Endothelial cell of umbilical vein (primary cell): Measurements from ENCODE around the gene PRRX1. TPM values are rescaled to one million over a fixed set of nuclear protein-coding genes. Genes with fewer than 3 reads are reported as not detected.

Experiments used
- BruUV-seq: library from RNA; stranded (reverse); fragments of 400-500 nt; replicated peaks from 2 replicates; lab custom pipeline; 2021; lab: Mats Ljungman, UMichigan
- CTCF ChIA-PET: fragments of 300-600, 350-600 bp; sonication (Branson Sonifier 250); formaldehyde crosslinking; loops from one replicate; lab custom pipeline; 2021; ENCODE audit warnings: antibody characterized with exemption, inconsistent platforms; lab: Charles Lee
- POLR2A ChIA-PET: fragments of 300-600, 350-600 bp; sonication (Branson Sonifier 250); formaldehyde crosslinking; loops from one replicate; lab custom pipeline; 2021; ENCODE audit warnings: antibody characterized with exemption, inconsistent platforms; lab: Charles Lee
- DNase-seq: peaks from one replicate; pipeline ENCODE4 v3.0.0-alpha.2; 2011; ENCODE audit warnings: low read depth, low spot score
- FAIRE-seq: peaks from 2 replicates; lab custom pipeline; 2011; peaks lifted over from hg19 to GRCh38; lab: Jason Lieb, UNC
- H2AFZ ChIP-seq: 2 replicates; pipeline ENCODE4 v1.6.0; 2012; ENCODE audit warnings: low read depth, low read length, control low read depth, inconsistent platforms
- H3K27ac ChIP-seq: 2 replicates; pipeline ENCODE4 v1.5.1; 2011; ENCODE audit warnings: low read depth, mild to moderate bottlenecking, control low read depth, low read length, moderate library complexity; ENCODE audit not compliant: insufficient read depth
- H3K27me3 ChIP-seq, 2 experiments: 2 replicates each; pipeline versions ENCODE4 v1.6.0 to v1.6.1; 2011; ENCODE audit warnings: low read length in 2 of 2, mixed read lengths in 1 of 2; ENCODE audit not compliant: control insufficient read depth in 2 of 2, insufficient read depth in 2 of 2
- H3K36me3 ChIP-seq, 2 experiments: 2 replicates in 1 of 2; 3 replicates in 1 of 2; pipeline ENCODE4 v1.5.1; 2011; ENCODE audit warnings: low read length in 2 of 2, mild to moderate bottlenecking in 1 of 2, moderate library complexity in 1 of 2; ENCODE audit not compliant: control insufficient read depth in 2 of 2, insufficient read depth in 2 of 2; ENCODE audit errors: extremely low read depth in 1 of 2
- H3K4me1 ChIP-seq: 3 replicates; pipeline ENCODE4 v1.5.1; 2011; ENCODE audit warnings: mild to moderate bottlenecking, low read length; ENCODE audit not compliant: control insufficient read depth, insufficient read depth; ENCODE audit errors: extremely low read depth
- H3K4me2 ChIP-seq: 2 replicates; pipeline ENCODE4 v1.6.1; 2011; ENCODE audit warnings: low read length, control low read depth, mixed read lengths; ENCODE audit not compliant: insufficient read depth
- H3K4me3 ChIP-seq, 3 experiments: fragments of 200-600 bp in 1 of 3; sonication (generic), shearing (Covaris generic) in 1 of 3; replicated peaks in 1 of 3; 2 replicates each; pipeline ENCODE4 v1.5.1; 2011 to 2016; ENCODE audit warnings: control low read depth in 3 of 3, low read length in 3 of 3, mild to moderate bottlenecking in 2 of 3, inconsistent platforms in 1 of 3, low read depth in 1 of 3, moderate library complexity in 1 of 3; ENCODE audit not compliant: insufficient read depth in 1 of 3
- H3K79me2 ChIP-seq: 2 replicates; pipeline ENCODE4 v1.6.0; 2012; ENCODE audit warnings: low read length, inconsistent platforms; ENCODE audit not compliant: control insufficient read depth, insufficient read depth
- H3K9ac ChIP-seq: replicated peaks from 2 replicates; pipeline ENCODE3; 2011; ENCODE audit warnings: low read length, control low read depth; ENCODE audit not compliant: insufficient read depth; ENCODE audit errors: extremely low read depth
- H3K9me1 ChIP-seq: replicated peaks from 3 replicates; pipeline ENCODE4 v1.6.0; 2011; ENCODE audit warnings: mild to moderate bottlenecking, low read length; ENCODE audit not compliant: control insufficient read depth, insufficient read depth; ENCODE audit errors: extremely low read depth
- H3K9me3 ChIP-seq: replicated peaks from 2 replicates; pipeline ENCODE4 v1.5.1; 2012; ENCODE audit warnings: low read length, inconsistent platforms; ENCODE audit not compliant: control insufficient read depth, insufficient read depth
- H4K20me1 ChIP-seq: replicated peaks from 2 replicates; pipeline ENCODE3; 2011; ENCODE audit warnings: mild to moderate bottlenecking, low read length; ENCODE audit not compliant: control insufficient read depth, insufficient read depth; ENCODE audit errors: extremely low read depth
- CTCF ChIP-seq, 2 donors: IDR thresholded peaks; 1 replicate in 1 of 2; 2 replicates in 1 of 2; pipeline ENCODE4 v1.5.1; 2011; ENCODE audit warnings: low read length in 2 of 2, mild to moderate bottlenecking in 2 of 2, moderate library complexity in 2 of 2, control low read depth in 1 of 2, inconsistent platforms in 1 of 2, low read depth in 1 of 2; ENCODE audit not compliant: insufficient read depth in 1 of 2; ENCODE audit errors: extremely low read depth in 1 of 2
- EZH2 ChIP-seq: IDR thresholded peaks from 2 replicates; pipeline ENCODE4 v1.6.1; 2012; ENCODE audit warnings: borderline replicate concordance, low read depth, mild to moderate bottlenecking, moderate library complexity, low read length, inconsistent platforms; ENCODE audit not compliant: severe bottlenecking
- FOS ChIP-seq: IDR thresholded peaks from 2 replicates; pipeline ENCODE4 v1.6.1; 2011; ENCODE audit warnings: mild to moderate bottlenecking, low read length, moderate library complexity, borderline replicate concordance; ENCODE audit not compliant: insufficient read depth
- GATA2 ChIP-seq: IDR thresholded peaks from 2 replicates; pipeline ENCODE4 v1.7.0; 2011; ENCODE audit warnings: low read depth, mild to moderate bottlenecking, moderate library complexity, mixed read lengths, low read length; ENCODE audit not compliant: insufficient read length, insufficient read depth
- JUN ChIP-seq: IDR thresholded peaks from 2 replicates; pipeline ENCODE4 v1.6.1; 2011; ENCODE audit warnings: borderline replicate concordance, low read depth; ENCODE audit not compliant: insufficient read length, insufficient read depth
- MYC ChIP-seq: IDR thresholded peaks from one replicate; pipeline ENCODE4 v1.6.1; 2011; ENCODE audit warnings: mild to moderate bottlenecking, low read depth, low read length
- POLR2A ChIP-seq: IDR thresholded peaks from 2 replicates; pipeline ENCODE4 v1.6.1; 2012; ENCODE audit warnings: low read depth, mild to moderate bottlenecking, control low read depth, low read length
- POLR2AphosphoS5 ChIP-seq: IDR thresholded peaks from 2 replicates; pipeline ENCODE4 v1.6.1; 2012; ENCODE audit warnings: low read depth, mild to moderate bottlenecking, control low read depth, low read length, moderate library complexity; ENCODE audit not compliant: insufficient read depth
- dilution Hi-C: fragments of 300-500 bp; cut with MboI; formaldehyde crosslinking; loops from one replicate; pipeline ENCODE4 v1.15.0; 2019; ENCODE audit warnings: low sequenced_read_pairs; ENCODE audit not compliant: extremely low pct_ligation_motif_present
- intact Hi-C: fragments of 100-400 bp; cut with micrococcal nuclease; formaldehyde crosslinking; loops from one replicate; pipeline ENCODE4 v1.10.0; 2022
- polyA plus RNA-seq, 4 experiments: library from polyadenylated mRNA; depleted of rRNA in 3 of 4; stranded (reverse) in 3 of 4; unstranded in 1 of 4; fragments of >200 nt; gene quantifications; 2 replicates each; pipeline versions ENCODE4 v1.2.1 to v1.2.3, GENCODE V29; 2011 to 2012; ENCODE audit warnings: missing spikeins in 1 of 4
- total RNA-seq: library from RNA; stranded (reverse); gene quantifications from 2 replicates; pipeline ENCODE4 v1.2.3, GENCODE V29; 2021
- TF ChIP-seq, protein P1 (sequence below): IDR thresholded peaks from 2 replicates; pipeline ENCODE4 v1.6.1; 2011; ENCODE audit not compliant: insufficient read depth, insufficient read length

Gene PRRX1
- total and polyA plus RNA-seq, 2 donors (not counting 3 experiments of a cell fraction or from before 2014, with no cell fraction given), result 0.03 TPM; not detected in 1

GRCh38 chr1:170755795-170756194 lies 91.9 kb downstream of the PRRX1 start:
- DNase-seq (no peak), FAIRE-seq (no peak)
- dilution Hi-C loops (no loop called here), intact Hi-C loops (no loop called here)
- no peaks in the 10 kb centered on the region for H3K27me3 ChIP-seq
- H3K4me3 ChIP-seq, result no peak overlapping the region
- H3K79me2 ChIP-seq, result no peaks in the 10 kb centered on the region
- H3K9ac ChIP-seq, result no peak overlapping the region
- no peak overlapping the region for H3K4me2 ChIP-seq
- TF ChIP-seq MYC (no peak), GATA2 (no peak), JUN (no peak), EZH2 (no peak), POLR2AphosphoS5 (no peak), POLR2A (no peak), FOS (no peak), CTCF (IDR thresholded peaks at IDR 0.05; ENCODE audit: extremely low read depth in 1 of 2, insufficient read depth in 1 of 2, low read depth in 1 of 2, low read length in 2 of 2) (no peak)
- TF ChIP-seq, protein P1, sequence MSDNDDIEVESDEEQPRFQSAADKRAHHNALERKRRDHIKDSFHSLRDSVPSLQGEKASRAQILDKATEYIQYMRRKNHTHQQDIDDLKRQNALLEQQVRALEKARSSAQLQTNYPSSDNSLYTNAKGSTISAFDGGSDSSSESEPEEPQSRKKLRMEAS, result no peak
- H2AFZ ChIP-seq, result no peak overlapping the region
- H3K9me1 ChIP-seq, result no peaks in the 10 kb centered on the region
- CTCF ChIA-PET, result interaction anchor here (1.2 kb wide), 1 partner anchor 174 kb away, joined by 3 read pairs; no protein-coding TSS in a partner anchor
- no peaks in the 10 kb centered on the region for H4K20me1 ChIP-seq
- no TSS peak for BruUV-seq
- no peaks in the 10 kb centered on the region for H3K4me1 ChIP-seq
- no peaks in the 10 kb centered on the region for H3K9me3 ChIP-seq
- POLR2A ChIA-PET, result no interaction called here
- H3K27ac ChIP-seq, result no peak overlapping the region
- no peaks in the 10 kb centered on the region for H3K36me3 ChIP-seq
